Gastrocnemius medialis (tissue), 4 donors: ENCODE data around the gene DUSP8.

Experiments
- CTCF ChIP-seq, 5 experiments: fragments of 450-650 bp in 3 of 5; fragments of 200-600 bp in 2 of 5; sonication (generic) in 2 of 5; IDR thresholded peaks in 4 of 5; conservative IDR thresholded peaks in 1 of 5; 1 replicate in 4 of 5; 2 replicates in 1 of 5; pipeline ENCODE4 v1.5.1; 2016 to 2019; ENCODE audit warnings: antibody characterized with exemption in 5 of 5, mild to moderate bottlenecking in 3 of 5, moderate library complexity in 3 of 5
- POLR2A ChIP-seq, 2 donors: fragments of 450-650 bp; IDR thresholded peaks; one replicate each; pipeline ENCODE4 v1.6.1; 2017; ENCODE audit warnings: antibody characterized with exemption in 2 of 2, mild to moderate bottlenecking in 2 of 2, moderate library complexity in 2 of 2

GRCh38 chr11:1506981-1507380 lies 65.1 kb downstream of the DUSP8 start:
- no peak for TF ChIP-seq CTCF (IDR thresholded peaks at IDR 0.05 in 4 of 5, conservative IDR thresholded peaks at IDR 0.05 in 1 of 5)
- TF ChIP-seq POLR2A (IDR thresholded peaks at IDR 0.05), result no peak
